Measurements from ENCODE around the gene CASZ1.

- TF ChIP-seq, protein P1, sequence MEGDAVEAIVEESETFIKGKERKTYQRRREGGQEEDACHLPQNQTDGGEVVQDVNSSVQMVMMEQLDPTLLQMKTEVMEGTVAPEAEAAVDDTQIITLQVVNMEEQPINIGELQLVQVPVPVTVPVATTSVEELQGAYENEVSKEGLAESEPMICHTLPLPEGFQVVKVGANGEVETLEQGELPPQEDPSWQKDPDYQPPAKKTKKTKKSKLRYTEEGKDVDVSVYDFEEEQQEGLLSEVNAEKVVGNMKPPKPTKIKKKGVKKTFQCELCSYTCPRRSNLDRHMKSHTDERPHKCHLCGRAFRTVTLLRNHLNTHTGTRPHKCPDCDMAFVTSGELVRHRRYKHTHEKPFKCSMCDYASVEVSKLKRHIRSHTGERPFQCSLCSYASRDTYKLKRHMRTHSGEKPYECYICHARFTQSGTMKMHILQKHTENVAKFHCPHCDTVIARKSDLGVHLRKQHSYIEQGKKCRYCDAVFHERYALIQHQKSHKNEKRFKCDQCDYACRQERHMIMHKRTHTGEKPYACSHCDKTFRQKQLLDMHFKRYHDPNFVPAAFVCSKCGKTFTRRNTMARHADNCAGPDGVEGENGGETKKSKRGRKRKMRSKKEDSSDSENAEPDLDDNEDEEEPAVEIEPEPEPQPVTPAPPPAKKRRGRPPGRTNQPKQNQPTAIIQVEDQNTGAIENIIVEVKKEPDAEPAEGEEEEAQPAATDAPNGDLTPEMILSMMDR (IDR thresholded peaks at IDR 0.05) = no peak
- no peak for TF ChIP-seq POLR2A (IDR thresholded peaks at IDR 0.05)
- TF ChIP-seq POLR2AphosphoS5 (IDR thresholded peaks at IDR 0.05) = no peak
These were observed 189.2 kb downstream of the CASZ1 start for GRCh38 chr1:10607228-10607627.

Data from stomach (tissue), 4 donors.